Stimulated activated CD4-positive, alpha-beta T cell treated with anti-CD3 and anti-CD28 coated beads, Interleukin-2, amount 100 ng/mL, for 48 hours (primary cell): ENCODE results near the gene PRR4.

Experiments used
- DNase-seq, 2 donors: peaks; one replicate each; pipeline ENCODE4 v3.0.0-alpha.2; 2020

Gene PRR4, protein sequence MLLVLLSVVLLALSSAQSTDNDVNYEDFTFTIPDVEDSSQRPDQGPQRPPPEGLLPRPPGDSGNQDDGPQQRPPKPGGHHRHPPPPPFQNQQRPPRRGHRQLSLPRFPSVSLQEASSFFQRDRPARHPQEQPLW

DNA sequence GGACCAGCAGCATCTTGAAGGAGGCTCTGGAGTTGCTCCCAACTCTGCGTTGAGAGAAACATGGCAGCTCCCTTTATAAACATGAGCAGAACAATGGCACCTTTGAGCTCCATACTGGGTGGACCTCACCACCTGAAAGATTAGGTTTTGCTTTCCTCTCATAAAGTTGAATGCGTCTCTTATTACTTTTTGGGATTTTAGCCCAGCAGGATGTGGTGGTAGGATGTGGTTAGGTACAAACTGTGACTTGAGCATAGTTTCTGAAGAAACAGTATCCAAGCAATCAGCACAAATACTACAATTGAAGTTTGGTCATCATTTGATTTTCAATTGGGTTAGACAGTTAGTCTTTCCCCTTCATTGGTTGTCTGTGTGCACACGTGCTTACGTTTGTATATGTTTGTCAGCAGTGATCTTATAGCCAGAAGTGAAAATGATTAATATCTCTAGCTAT is at the start of gene PRR4:
TSS of gene PRR4 (minus strand) at position 51 of the 454 bp plus-strand sequence. CDS start at position 13, 38 bp downstream.
- DNase-seq: no peak

DNA sequence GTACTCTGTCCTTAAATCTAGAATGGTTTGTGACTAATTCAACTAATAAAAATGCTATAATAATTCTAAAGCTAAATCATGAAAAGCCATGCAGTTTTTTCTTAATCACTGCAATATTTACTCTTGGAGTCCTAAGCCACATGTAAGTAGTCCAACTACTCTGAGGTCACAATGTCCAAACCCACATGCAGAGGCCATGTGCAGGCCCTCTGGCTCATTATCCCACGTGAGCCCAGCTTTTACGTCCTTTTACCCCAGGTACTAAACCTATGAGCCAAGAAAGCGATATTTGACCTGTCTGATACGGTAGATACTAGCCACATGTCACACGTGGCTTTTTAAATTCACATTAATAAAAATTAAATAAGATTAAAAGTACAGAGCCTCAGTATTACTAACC is 47.6 kb upstream of the PRR4 start:
- DNase-seq: no peak

DNA sequence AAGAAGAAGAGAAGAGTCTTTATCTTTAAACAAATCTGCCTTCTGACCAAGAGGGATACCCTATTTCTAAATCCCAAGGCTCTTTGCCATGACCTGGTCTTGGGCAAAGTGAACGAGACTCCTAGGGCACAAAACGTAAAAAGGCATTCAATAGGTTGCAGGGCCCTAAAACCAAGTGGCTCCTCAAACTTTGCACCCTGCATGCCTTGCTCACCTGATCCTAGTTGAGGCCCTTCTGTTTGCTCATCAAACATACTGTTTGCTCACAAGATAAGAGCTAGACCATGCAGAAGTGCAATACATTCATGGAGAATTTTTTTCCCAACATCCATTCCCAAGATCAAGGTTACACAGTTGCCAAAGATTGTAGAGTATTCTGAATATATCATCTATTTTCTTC is 42.7 kb upstream of the PRR4 start:
- no peak for DNase-seq

DNA sequence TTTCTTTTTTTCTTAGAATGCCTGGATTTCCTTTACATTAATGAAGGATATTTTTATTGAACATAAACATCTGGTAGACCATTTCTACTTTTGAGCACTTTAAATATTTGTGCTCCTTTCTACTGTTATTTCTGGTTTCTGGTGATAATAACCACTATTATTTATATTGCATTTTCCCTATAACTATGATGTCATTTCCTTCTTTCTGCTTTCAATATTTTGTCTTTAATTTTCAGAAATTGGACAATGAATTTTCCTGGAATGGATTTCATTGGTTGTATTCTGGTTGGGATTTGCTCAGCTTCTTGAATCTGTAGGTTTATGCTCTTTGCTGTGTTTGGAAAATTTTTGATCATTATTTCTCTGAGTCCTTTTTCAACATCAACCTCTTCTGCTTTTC is 40.0 kb upstream of the PRR4 start:
- DNase-seq: no peak

DNA sequence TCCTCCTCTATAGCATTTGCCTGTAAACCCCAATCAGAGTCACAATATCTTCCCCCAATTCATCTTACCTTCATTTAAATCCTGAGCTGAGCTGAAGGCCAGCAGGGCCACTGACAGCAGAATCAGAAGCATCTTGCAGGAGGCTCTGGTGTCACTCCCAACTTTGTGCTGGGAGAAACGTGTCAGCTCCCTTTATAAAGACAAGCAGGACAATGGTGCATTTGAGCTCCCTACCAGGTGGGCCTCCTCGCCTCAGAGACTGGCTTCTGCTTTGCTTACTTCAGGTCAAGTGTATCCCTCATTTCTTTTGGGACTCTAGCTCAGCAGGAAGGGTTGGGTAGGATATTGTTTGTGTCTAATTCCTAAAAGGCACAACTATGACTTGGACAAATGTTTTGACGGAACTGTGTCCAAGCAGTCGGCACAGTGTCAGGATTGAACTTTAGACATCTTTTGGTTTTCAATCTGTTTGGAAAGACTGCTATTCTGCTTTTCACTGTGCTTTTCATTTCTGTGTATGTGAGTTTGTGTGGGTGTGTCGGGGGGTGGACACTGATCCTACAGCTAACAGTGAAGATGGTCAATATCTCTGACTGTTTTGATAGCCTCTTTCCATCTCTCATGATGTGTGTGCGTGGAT is 34.9 kb upstream of the PRR4 start, which contains the start of gene PRH1:
TSS of gene PRH1 (minus strand) at position 170 of the 640 bp plus-strand sequence. CDS start at position 132, 38 bp downstream.
- no peak for DNase-seq

DNA sequence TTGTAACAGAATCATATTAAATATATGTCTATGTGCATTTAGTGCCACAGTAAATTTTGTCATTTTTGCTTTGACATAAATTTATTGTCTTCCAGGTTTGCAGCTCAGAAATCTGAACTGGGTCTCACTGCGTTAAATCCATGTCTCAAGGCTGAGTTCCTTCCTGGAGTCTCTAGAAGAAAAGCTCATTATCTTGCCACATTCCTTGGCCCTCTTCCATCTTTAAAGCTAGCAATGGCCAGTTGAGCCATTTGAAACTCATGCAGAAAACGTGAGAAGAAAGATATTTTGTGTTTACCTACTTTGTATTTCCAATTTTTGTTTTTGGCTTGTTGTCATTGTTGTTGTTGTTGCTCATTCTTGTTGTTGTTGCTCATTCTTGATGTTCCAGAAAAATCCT is 24.1 kb upstream of the PRR4 start:
- DNase-seq: no peak

DNA sequence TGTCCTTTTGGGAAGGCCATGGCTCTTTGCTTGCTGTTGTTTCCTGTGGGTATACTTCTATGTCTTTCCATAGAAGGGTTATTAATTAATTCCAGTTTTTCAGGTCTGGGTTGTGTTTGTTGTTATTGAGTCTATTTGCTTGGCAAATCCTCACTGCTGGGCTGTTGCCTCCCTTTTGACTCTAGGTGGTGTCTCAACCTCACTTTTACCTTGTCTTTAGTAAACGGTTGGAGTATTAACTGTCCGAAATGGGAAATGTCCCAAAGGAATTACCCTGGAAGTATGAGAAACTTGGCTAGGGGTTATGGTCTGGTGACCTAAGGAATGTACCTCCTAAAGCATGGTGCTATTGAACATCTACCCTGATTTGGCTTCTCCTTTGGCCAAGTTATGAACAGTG is 18.1 kb upstream of the PRR4 start:
- no peak for DNase-seq

DNA sequence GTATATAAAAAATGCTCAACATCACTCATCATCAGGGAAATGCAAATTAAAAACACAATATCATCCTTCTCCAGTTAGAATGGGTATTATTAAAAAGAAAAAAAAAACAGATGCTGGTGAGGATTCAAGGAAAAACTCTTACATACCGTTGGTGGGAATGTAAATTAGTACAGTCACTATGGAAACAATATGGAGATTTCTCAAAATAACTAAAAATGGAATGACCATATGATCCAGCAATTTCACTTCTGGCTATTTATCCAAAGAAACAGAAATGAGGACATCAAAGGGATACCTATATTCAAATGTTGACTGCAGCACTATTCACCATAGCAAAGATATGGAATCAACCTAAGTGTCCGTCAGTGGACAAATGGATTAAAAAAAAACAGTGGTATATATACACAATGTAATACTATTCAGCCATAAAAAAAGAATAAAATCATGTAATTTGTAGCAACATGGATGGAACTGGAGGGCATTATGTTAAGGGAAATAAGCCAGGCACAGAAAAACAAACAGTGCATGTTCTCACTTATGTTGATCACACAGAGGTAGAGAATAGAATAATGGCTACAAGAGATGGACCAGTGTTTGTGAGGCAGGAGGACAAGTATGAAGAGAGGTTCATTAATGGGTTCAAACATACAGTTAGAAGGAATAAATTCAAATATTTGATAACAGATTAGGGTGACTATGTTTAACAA is 14.4 kb upstream of the PRR4 start:
- DNase-seq: no peak

DNA sequence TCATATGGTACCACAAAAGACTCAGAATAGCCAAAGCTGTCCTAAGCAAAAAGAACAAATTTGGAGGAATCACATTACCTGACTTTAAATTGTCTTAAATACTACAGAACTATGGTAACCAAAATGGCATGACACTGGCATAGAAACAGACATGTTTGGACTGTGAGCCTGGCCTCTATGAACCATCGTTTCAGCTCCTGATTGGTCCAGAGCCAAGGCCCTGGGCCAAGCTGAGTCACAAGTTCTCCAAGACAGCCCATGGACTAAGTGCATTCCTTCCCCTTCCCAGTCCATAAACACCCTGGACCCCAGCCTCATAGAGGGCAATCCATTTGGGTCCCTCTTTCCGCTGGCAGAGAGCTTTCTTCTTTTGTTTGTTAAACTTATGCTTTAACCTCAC is 12.1 kb upstream of the PRR4 start:
- no peak for DNase-seq

DNA sequence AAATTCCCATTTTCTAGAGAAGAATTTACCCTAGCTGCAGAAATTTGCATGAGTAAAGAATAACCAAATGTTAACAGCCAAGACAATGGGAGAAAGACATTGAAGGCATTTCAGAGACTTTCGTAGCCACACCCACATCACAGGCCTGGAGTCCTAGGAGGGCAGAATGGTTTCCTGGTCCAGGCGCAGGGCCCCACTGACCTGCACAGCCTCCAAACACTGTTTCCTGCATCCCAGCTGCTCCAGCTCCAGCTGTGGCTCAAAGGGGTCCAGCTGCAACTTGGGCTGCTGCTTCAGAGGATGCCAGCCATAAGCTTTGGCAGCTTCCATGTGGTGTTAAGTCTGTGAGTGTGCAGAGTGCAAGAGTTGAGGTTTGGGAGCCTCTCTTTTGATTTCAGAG is 6.5 kb upstream of the PRR4 start:
- DNase-seq: no peak

DNA sequence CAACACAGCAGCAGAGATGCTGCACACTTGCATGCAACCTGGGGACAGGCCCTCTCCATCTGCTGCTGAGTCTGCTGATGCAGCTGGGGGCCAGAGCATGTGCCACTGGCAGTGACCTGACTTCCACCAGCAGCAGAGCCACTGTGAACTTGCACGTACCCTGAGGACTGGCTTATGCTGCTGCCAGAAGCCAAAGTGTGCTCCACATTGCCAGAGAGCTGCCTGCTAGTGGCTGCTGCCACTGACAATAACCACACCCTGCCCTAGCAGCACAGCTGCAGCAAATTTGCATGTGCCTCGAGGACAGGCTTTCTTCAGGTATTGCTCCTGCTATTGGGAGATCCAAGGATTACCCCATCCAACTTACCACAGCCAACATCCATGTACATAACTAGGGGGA is 4.5 kb upstream of the PRR4 start:
- no peak for DNase-seq

DNA sequence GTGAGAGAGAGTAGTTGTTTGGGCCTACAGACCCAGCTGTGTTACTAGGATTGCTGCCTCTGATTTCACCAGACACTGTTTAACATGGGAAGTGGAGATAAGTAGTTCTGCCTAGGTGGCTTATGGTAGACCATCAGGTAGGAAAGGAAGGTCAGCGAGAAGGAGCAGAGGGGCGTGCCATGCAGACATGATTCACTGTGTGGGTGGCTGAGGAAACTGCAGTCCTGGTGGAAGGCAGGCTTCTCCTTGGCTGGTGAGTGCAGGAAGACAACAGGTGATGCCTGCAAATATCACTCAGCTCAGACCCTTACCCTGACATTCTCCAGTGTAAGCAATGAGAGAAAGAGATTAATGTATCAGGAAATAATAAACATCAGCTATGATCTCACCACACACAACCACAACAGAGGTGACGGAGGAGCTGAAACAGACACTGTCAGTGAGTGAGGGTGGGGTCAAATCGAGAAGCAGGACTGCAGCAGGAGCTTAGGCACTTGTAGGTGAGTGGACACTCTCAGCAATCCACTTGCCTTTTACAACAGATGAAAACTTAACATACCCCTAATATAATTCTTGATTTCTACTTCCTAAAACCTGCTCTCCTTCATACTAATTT is 2.1 kb upstream of the PRR4 start:
- DNase-seq: no peak

DNA sequence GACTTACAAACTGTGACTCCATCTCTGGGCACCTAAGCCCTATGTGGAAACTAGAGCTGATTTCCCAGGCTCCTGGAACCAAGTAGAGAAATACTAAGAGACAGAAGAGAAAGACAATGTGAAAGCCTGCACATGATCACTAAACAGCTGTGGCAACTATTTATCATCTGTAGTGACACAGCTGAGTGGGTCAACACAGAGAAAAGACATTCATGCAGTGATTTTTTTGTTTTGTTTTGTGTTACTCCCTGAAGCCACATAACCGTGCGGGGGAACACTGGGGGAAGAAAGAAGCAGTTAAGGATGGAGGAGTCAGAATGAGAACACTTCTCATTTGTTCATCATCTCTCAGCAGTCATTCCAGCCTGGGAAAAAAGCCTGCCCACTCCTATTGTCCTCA is 1.5 kb downstream of the PRR4 start:
- DNase-seq: no peak

DNA sequence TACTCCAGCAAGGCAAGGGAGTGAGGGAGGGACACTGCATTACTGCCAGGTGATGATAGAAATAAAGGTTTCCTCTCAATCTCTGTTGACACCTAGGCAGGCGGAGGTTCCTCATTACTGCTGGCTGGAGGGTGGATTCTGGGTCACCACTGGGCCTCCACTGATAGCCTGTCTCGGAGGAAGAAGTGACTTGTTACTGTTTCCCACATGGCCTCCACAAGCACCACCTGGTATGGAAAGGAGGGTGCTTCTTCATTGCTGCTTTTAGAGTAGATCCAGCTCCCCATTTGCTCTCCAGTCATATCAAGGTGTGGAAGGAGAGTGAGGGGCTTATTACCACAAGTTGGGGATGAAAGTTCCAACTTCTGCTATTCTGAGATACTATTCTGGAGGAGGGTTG is 6.4 kb downstream of the PRR4 start:
- no peak for DNase-seq

DNA sequence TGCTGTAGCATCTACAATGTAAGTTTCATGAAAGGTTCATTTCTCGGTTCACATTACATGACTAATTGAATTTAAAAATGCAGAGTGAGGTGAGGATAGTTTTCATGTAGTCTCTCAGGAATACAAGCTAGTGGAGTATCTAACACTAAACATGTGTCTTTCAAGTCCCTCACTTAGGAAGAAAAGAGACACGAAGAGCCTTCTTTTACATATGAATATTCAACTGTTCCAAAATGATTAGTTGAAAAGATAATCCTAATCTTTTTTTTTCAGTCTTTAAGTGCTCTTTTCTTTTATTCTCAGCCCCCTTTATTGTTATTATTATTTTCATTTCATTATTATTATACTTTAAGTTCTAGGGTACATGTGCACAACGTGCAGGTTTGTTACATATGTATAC is 10.8 kb downstream of the PRR4 start:
- DNase-seq: no peak

DNA sequence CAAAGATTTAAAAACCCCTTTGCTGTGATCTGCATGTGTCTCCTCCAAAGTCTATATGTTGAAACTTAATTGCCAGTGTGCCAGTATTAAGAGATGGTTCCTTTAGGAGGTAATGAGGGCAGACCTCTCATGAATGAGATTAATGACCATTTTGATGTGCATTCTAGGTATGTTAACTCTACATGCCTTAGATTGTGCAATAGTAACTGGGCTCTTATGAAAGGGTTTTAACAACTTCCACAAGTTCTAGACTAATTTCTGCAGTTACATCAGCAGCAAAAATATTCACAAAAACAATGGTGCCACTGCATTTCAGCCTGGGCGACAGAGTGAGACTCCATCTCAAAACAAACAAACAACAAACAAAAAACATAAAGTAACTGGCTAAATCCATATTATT is 19.3 kb downstream of the PRR4 start:
- no peak for DNase-seq

DNA sequence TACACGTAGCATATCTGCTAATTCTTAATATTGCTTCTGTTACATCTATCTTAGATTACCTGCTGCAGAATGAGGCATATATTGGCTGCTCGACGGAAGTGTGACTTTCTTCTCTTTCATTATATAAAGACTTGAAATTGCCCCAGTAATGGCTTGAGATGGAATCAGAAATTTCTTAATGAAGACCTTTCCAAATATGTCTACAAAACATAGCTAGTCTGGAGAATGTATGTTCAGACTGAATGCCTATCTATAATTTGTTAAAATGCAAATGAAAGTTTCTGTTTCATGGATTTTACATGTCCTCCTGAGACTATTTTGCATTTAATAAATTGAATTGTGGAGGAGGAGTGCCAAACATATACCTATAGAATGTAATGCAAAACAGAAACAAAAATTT is 23.0 kb downstream of the PRR4 start, which contains the start of gene TAS2R10:
TSS of gene TAS2R10 (minus strand) at position 101 of the 400 bp plus-strand sequence. CDS start at position 12, 89 bp downstream.
- no peak for DNase-seq

DNA sequence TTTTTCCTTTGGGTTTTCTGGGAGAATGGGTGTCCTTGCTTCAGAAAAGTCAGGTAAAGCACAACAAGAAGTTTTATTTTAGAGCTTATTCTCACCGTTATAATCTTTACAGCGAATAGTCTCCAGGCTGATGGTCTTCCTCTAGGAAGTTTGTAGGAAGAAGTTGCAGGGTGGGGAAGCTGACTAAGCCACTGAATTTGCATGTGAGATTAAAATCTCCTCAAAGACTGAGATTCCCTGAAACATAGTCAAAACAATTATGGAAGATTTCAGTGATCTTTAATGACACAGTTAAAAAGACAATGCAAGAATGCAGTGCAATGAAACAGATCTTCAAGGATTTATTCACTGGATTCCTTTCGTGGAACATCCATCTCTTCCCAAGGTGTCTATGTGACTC is 24.3 kb downstream of the PRR4 start:
- no peak for DNase-seq

DNA sequence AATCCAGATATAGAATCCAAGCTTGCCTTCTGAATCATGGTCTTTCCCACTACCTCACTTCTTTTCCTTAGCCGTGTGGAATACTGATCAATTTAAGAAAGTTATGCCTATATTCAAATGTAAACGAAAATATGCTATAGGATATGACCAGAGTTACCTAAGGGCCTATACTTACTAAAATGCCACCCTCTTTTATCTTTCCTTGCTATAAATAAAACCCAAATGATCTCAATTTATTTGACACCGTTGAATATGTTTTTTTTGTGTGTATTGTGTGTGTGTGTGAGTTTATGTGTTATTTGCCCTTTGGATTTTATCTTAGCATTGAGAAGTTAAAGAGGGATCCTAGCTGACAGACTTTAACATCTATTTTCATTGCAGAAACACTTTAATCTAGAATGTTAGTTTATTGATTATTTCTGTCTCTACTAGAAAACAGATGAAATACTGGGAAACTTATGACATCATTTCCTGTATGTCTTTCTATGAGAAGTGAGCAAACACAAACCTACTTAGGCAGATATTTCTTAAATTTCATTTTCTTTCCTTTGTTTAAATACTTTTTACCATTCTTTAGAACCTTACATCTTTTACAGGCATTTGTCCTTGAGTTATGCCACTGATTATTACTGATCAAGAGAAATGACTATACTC is 37.3 kb downstream of the PRR4 start:
- DNase-seq: no peak

DNA sequence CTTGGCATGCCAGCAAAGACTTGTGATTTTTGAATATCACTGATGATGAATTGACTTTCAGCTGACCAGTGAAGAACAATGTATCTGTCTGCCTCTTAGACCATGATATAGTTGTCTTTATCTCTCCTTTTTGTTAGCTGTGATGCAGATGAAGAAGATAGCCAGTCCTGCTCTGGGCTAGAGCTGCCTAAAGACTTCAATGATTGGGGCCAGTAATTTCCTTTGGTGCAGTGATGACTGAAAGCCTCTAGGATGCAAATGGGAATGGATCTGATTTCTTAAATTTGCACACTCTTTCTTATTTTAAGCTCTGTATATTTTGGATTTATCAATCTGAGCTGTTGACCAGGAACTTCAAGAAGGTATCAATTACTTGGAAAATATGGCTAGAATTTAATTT is 39.2 kb downstream of the PRR4 start, which contains the start of gene TAS2R9:
TSS of gene TAS2R9 (minus strand) at position 101 of the 400 bp plus-strand sequence. CDS start at position 8, 93 bp downstream.
- DNase-seq: no peak

DNA sequence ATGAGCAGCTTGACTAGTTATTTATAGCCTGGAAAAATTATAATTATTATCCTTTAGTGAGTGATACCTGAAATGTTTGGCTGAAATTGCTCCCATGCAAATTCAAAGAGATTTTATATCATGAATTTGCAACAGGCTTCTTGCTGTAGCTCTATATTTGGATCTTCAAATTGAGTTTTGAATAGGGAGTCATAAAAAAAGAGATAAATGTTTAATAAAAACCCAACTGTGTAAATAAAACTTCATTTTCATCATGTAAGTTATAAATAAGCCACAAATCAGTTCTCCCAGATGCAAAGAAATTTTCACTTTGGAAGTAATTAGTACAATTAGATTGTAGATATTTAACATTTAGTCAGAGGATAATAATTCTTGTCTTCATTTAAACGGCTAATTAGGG is 42.1 kb downstream of the PRR4 start, which contains the start of gene TAS2R8:
TSS of gene TAS2R8 (minus strand) at position 101 of the 400 bp plus-strand sequence. CDS start 306 bp downstream, outside the sequence.
- DNase-seq: no peak

DNA sequence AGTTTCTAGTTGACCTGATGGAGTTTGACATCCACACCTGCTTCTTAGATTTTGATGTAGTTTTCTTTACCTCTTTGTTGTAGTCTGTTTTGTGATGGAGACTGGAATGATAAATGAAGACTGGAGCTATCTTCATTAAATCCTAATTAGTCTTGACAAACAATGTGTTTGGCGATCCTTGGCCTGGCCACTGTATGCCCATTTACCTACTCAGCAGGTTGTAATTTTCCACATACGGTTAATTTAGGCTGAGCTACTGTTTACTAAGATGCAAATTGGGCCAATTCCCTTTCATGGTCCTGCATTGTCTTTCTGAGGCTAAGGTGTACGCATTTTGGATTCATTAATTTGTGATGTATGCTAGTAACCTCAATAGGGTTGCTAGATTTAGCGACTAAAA is 46.7 kb downstream of the PRR4 start, which contains the start of gene TAS2R7:
TSS of gene TAS2R7 (minus strand) at position 41 of the 400 bp plus-strand sequence. CDS start 57 bp downstream, outside the sequence.
- DNase-seq: no peak

DNA sequence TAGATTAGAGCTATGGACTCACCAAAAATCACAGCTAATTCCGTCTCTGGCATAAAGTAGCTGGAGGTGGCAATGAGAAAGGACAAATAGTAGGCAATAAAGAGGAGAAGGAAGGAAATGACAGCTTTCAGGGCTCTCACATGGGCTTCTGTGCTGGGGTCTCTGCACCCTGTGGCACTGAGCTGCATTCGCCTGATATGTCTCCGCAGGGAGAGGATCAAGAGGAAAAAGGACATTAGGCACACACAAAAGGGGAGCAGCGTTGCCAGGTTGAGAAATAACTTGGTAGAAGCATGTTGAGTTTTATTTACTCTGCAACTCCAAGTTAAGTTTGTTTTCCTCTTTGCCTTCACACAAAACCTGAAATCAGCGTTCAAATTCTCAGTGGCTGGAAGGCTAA is 47.5 kb downstream of the PRR4 start:
- no peak for DNase-seq
